ENCODE measurements around the gene CDC25B. TPM values are rescaled to one million over a fixed set of nuclear protein-coding genes. Genes with fewer than 3 reads are reported as not detected.
"Not testable (repeated sequence)": the region's sequence is repeated elsewhere in the genome, so short reads cannot be mapped to it uniquely, and the experiment has no call there.

The CDC25B gene
- total RNA-seq, 1 donor from 2014 or later = 60.6 TPM

GRCh38 chr20:3826420-3826819 lies 30.3 kb downstream of the CDC25B start:
- no peaks in the 10 kb centered on the region for H3K9me3 ChIP-seq
- peaks cover 1 to 2% of the 10 kb centered on the region in 2 donors for H3K4me1 ChIP-seq
- intact Hi-C loops (cut with DNase I) = no loop called here
- no peak for DNase-seq (ENCODE audit: low spot score in 2 of 2)
- H3K4me3 ChIP-seq = no peak overlapping the region
- peaks cover 18 to 34% of the 10 kb centered on the region in 2 donors for H3K36me3 ChIP-seq
- no peak overlapping the region for H3K27ac ChIP-seq
- no peaks in the 10 kb centered on the region for H3K27me3 ChIP-seq
- no peak for TF ChIP-seq CTCF (IDR thresholded peaks at IDR 0.05)

- Histone ChIP-seq H3K4me1 (no peaks in the 10 kb centered on the region), H3K36me3 (peaks cover 14 to 20% of the 10 kb centered on the region in 2 donors), H3K27me3 (no peaks in the 10 kb centered on the region), H3K9me3 (no peaks in the 10 kb centered on the region), H3K4me3 (no peak overlapping the region), H3K27ac (no peak overlapping the region)
- TF ChIP-seq CTCF (IDR thresholded peaks at IDR 0.05) = no peak
- intact Hi-C loops (cut with DNase I) = no loop called here
- no peak for DNase-seq (ENCODE audit: low spot score in 2 of 2)
These were observed 32.7 kb downstream of the CDC25B start for GRCh38 chr20:3828798-3829197.

- DNase-seq (ENCODE audit: low spot score in 2 of 2); intact Hi-C loops (cut with DNase I): not testable (repeated sequence)
These were observed 33.8 kb downstream of the CDC25B start for GRCh38 chr20:3829891-3830290.

GRCh38 chr20:3836132-3836531 lies 40.0 kb downstream of the CDC25B start:
- DNase-seq (ENCODE audit: low spot score in 2 of 2) = no peak
- no peaks in the 10 kb centered on the region for H3K9me3 ChIP-seq
- intact Hi-C loops (cut with DNase I) = no loop called here
- peaks cover 0 to 2% of the 10 kb centered on the region in 2 donors for H3K36me3 ChIP-seq
- H3K4me3 ChIP-seq = no peak overlapping the region
- H3K4me1 ChIP-seq = no peaks in the 10 kb centered on the region
- no peak for TF ChIP-seq CTCF (IDR thresholded peaks at IDR 0.05)
- H3K27ac ChIP-seq = no peak overlapping the region
- no peaks in the 10 kb centered on the region for H3K27me3 ChIP-seq

More at GRCh38 chr20:3829891-3830290, 33.8 kb downstream of the CDC25B start:
- not testable (repeated sequence) for H3K4me3 ChIP-seq, H3K27ac ChIP-seq, H3K9me3 ChIP-seq, H3K4me1 ChIP-seq, H3K27me3 ChIP-seq
- peaks cover 4 to 12% of the 10 kb centered on the region in 2 donors for H3K36me3 ChIP-seq

- no peak for DNase-seq (ENCODE audit: low spot score in 2 of 2)
- Histone ChIP-seq H3K36me3 (peaks cover 0 to 2% of the 10 kb centered on the region in 2 donors), H3K4me1 (no peaks in the 10 kb centered on the region), H3K27ac (no peak overlapping the region), H3K27me3 (no peaks in the 10 kb centered on the region), H3K4me3 (no peak overlapping the region), H3K9me3 (no peaks in the 10 kb centered on the region)
- no peak for TF ChIP-seq CTCF (IDR thresholded peaks at IDR 0.05)
- intact Hi-C loops (cut with DNase I) = no loop called here
These were observed 43.2 kb downstream of the CDC25B start for GRCh38 chr20:3839328-3839727.

GRCh38 chr20:3840201-3840600 lies 44.1 kb downstream of the CDC25B start:
- H3K4me3 ChIP-seq; H3K9me3 ChIP-seq; H3K27ac ChIP-seq; DNase-seq (ENCODE audit: low spot score in 2 of 2); H3K36me3 ChIP-seq; intact Hi-C loops (cut with DNase I); H3K27me3 ChIP-seq; H3K4me1 ChIP-seq: not testable (repeated sequence)

- no peak for TF ChIP-seq CTCF (IDR thresholded peaks at IDR 0.05)
- no peak overlapping the region for H3K4me3 ChIP-seq
- no peaks in the 10 kb centered on the region for H3K36me3 ChIP-seq
- no peaks in the 10 kb centered on the region for H3K27me3 ChIP-seq
- intact Hi-C loops (cut with DNase I) = no loop called here
- DNase-seq (ENCODE audit: low spot score in 2 of 2) = no peak
- no peaks in the 10 kb centered on the region for H3K9me3 ChIP-seq
- no peak overlapping the region for H3K27ac ChIP-seq
- peaks cover under 1 to 7% of the 10 kb centered on the region in 2 donors for H3K4me1 ChIP-seq
These were observed 46.3 kb downstream of the CDC25B start for GRCh38 chr20:3842348-3842930.
